Activated naive CD4-positive, alpha-beta T cell treated with anti-CD3 and anti-CD28 coated beads, Interleukin-2, amount 50 U/mL, for 72 hours (primary cell): ENCODE data around the gene ZNF593. TPM values are rescaled to one million over a fixed set of nuclear protein-coding genes. Genes with fewer than 3 reads are reported as not detected.

Experiments used
- ATAC-seq, 2 donors: fragments of 150-1000 bp; cut with Tn5 transposase; 2 replicates each; pipeline ENCODE4 v1.10.0; 2021; ENCODE audit warnings: mild to moderate bottlenecking in 2 of 2, moderate library complexity in 2 of 2
- DNase-seq, 2 donors: peaks; one replicate each; pipeline ENCODE4 v3.0.0; 2021 to 2022; ENCODE audit warnings: low spot score in 2 of 2
- H3K27ac Mint-ChIP-seq, 2 donors: one replicate each; pipeline ENCODE4 v1.8.0; 2022; ENCODE audit warnings: mild to moderate bottlenecking in 2 of 2, mixed read lengths in 2 of 2
- H3K36me3 Mint-ChIP-seq, 2 donors: one replicate each; pipeline ENCODE4 v1.8.0; 2022; ENCODE audit warnings: mixed read lengths in 2 of 2
- H3K9me3 Mint-ChIP-seq, 2 donors: one replicate each; pipeline ENCODE4 v1.8.0; 2022; ENCODE audit warnings: mixed read lengths in 2 of 2
- total RNA-seq, 2 donors: library from RNA; stranded (reverse); gene quantifications; one replicate each; pipeline ENCODE4 v1.2.3, GENCODE V29; 2022

Gene ZNF593
- total RNA-seq, 2 donors from 2014 or later = 23.0 to 34.4 TPM

GRCh38 chr1:26138974-26139558 lies 30.6 kb upstream of the ZNF593 start:
- Mint-ChIP-seq H3K27ac (no peak overlapping the region), H3K9me3 (no peaks in the 10 kb centered on the region), H3K36me3 (no peaks in the 10 kb centered on the region)
- no peak for DNase-seq
- ATAC-seq = no peak

GRCh38 chr1:26142159-26142558 lies 27.5 kb upstream of the ZNF593 start:
- ATAC-seq (no peak), DNase-seq (no peak)
- Mint-ChIP-seq H3K27ac (no peak overlapping the region), H3K9me3 (no peaks in the 10 kb centered on the region), H3K36me3 (no peaks in the 10 kb centered on the region)

GRCh38 chr1:26145041-26145959 lies 24.4 kb upstream of the ZNF593 start:
- ATAC-seq (peak; percentile 94 to 96), DNase-seq (peak; percentile 73 to 74)
- H3K36me3 Mint-ChIP-seq = no peaks in the 10 kb centered on the region
- no peaks in the 10 kb centered on the region for H3K9me3 Mint-ChIP-seq
- H3K27ac Mint-ChIP-seq = no peak overlapping the region

- Mint-ChIP-seq H3K9me3 (no peaks in the 10 kb centered on the region), H3K36me3 (no peaks in the 10 kb centered on the region), H3K27ac (no peak overlapping the region)
- ATAC-seq (no peak), DNase-seq (no peak)
Measured at GRCh38 chr1:26145960-26146294, 23.8 kb upstream of the ZNF593 start.

GRCh38 chr1:26148887-26149286 lies 20.8 kb upstream of the ZNF593 start:
- no peaks in the 10 kb centered on the region for H3K9me3 Mint-ChIP-seq
- no peak overlapping the region for H3K27ac Mint-ChIP-seq
- ATAC-seq = no peak
- DNase-seq = no peak
- no peaks in the 10 kb centered on the region for H3K36me3 Mint-ChIP-seq

- ATAC-seq = no peak
- DNase-seq = peak in 1 of 2 donors; percentile 0
- Mint-ChIP-seq H3K9me3 (no peaks in the 10 kb centered on the region), H3K27ac (no peak overlapping the region), H3K36me3 (no peaks in the 10 kb centered on the region)
Measured at GRCh38 chr1:26153966-26154532, 15.7 kb upstream of the ZNF593 start.

GRCh38 chr1:26154750-26155149 lies 15.0 kb upstream of the ZNF593 start:
- ATAC-seq = no peak
- DNase-seq = no peak
- Mint-ChIP-seq H3K36me3 (no peaks in the 10 kb centered on the region), H3K27ac (no peak overlapping the region), H3K9me3 (no peaks in the 10 kb centered on the region)

GRCh38 chr1:26155370-26156284 lies 14.1 kb upstream of the ZNF593 start:
- Mint-ChIP-seq H3K27ac (no peak overlapping the region), H3K9me3 (no peaks in the 10 kb centered on the region), H3K36me3 (no peaks in the 10 kb centered on the region)
- DNase-seq (no peak), ATAC-seq (no peak)

GRCh38 chr1:26156285-26157038 lies 13.2 kb upstream of the ZNF593 start:
- ATAC-seq = no peak
- no peaks in the 10 kb centered on the region for H3K36me3 Mint-ChIP-seq
- H3K9me3 Mint-ChIP-seq = no peaks in the 10 kb centered on the region
- no peak for DNase-seq
- H3K27ac Mint-ChIP-seq = no peak overlapping the region

GRCh38 chr1:26158271-26158907 lies 11.3 kb upstream of the ZNF593 start:
- no peak for DNase-seq
- no peaks in the 10 kb centered on the region for H3K9me3 Mint-ChIP-seq
- no peak for ATAC-seq
- H3K36me3 Mint-ChIP-seq = no peaks in the 10 kb centered on the region
- H3K27ac Mint-ChIP-seq = no peak overlapping the region

GRCh38 chr1:26158908-26159742 lies 10.6 kb upstream of the ZNF593 start, which contains the start of gene FAM110D:
Gene FAM110D (plus strand): TSS chr1:26159079. CDS start chr1:26161292, 2,213 bp downstream.
- no peaks in the 10 kb centered on the region for H3K9me3 Mint-ChIP-seq
- H3K36me3 Mint-ChIP-seq = no peaks in the 10 kb centered on the region
- H3K27ac Mint-ChIP-seq = no peak within 1 kb of the TSS
- ATAC-seq = no peak
- no peak for DNase-seq

GRCh38 chr1:26159743-26160039 lies 10.0 kb upstream of the ZNF593 start:
- no peaks in the 10 kb centered on the region for H3K9me3 Mint-ChIP-seq
- ATAC-seq (no peak), DNase-seq (no peak)
- no peaks in the 10 kb centered on the region for H3K36me3 Mint-ChIP-seq
- no peak overlapping the region for H3K27ac Mint-ChIP-seq

GRCh38 chr1:26160527-26161414 lies 8.9 kb upstream of the ZNF593 start:
- no peak overlapping the region for H3K27ac Mint-ChIP-seq
- H3K9me3 Mint-ChIP-seq = no peaks in the 10 kb centered on the region
- ATAC-seq (no peak), DNase-seq (no peak)
- H3K36me3 Mint-ChIP-seq = no peaks in the 10 kb centered on the region
